Tibial artery (tissue), 4 donors: ENCODE results near the gene TPI1.
A peak's percentile ranks its signal among the peaks of the same experiment; 100 is the strongest.
"Not testable (repeated sequence)": the region's sequence is repeated elsewhere in the genome, so short reads cannot be mapped to it uniquely, and the experiment has no call there.

ENCODE experiments used
- DNase-seq, 2 donors: peaks; one replicate each; pipeline ENCODE4 v3.0.0-alpha.2; 2019
- H3K27ac ChIP-seq, 2 donors: fragments of 200-600 bp; sonication (generic) in 1 of 2; 1 replicate in 1 of 2; 2 replicates in 1 of 2; pipeline ENCODE4 v1.5.1; 2018 to 2019; ENCODE audit warnings: mild to moderate bottlenecking in 1 of 2
- H3K27me3 ChIP-seq, 2 donors: fragments of 200-600 bp; sonication (generic) in 1 of 2; one replicate each; pipeline versions ENCODE4 v1.5.1 to v1.6.0; 2016 to 2019
- H3K36me3 ChIP-seq, 3 donors: fragments of 200-600 bp; sonication (generic) in 2 of 3; one replicate each; pipeline ENCODE4 v1.5.1; 2016 to 2019; ENCODE audit warnings: mild to moderate bottlenecking in 2 of 3
- H3K4me1 ChIP-seq, 4 donors: fragments of 200-600 bp; sonication (generic) in 2 of 4; 1 replicate in 3 of 4; 2 replicates in 1 of 4; pipeline ENCODE4 v1.5.1; 2016 to 2019
- H3K4me3 ChIP-seq, 2 donors: fragments of 200-600 bp; sonication (generic) in 1 of 2; 1 replicate in 1 of 2; 2 replicates in 1 of 2; pipeline ENCODE4 v1.5.1; 2018 to 2019; ENCODE audit warnings: mild to moderate bottlenecking in 2 of 2
- H3K9me3 ChIP-seq, 3 donors: fragments of 200-600 bp; sonication (generic) in 1 of 3; one replicate each; pipeline ENCODE4 v1.5.1; 2016 to 2019
- intact Hi-C: fragments of 100-400 bp; cut with DNase I; formaldehyde crosslinking; loops from one replicate; pipeline ENCODE4 v1.15.0; 2023; ENCODE audit warnings: low total_unique reads
- TF ChIP-seq, protein P1 (sequence below), 2 experiments: fragments of 200-600 bp in 1 of 2; fragments of 450-650 bp in 1 of 2; IDR thresholded peaks; one replicate each; pipeline ENCODE4 v1.5.1; 2017 to 2019; ENCODE audit warnings: antibody characterized with exemption in 2 of 2, mild to moderate bottlenecking in 1 of 2, moderate library complexity in 1 of 2

Gene TPI1

DNA sequence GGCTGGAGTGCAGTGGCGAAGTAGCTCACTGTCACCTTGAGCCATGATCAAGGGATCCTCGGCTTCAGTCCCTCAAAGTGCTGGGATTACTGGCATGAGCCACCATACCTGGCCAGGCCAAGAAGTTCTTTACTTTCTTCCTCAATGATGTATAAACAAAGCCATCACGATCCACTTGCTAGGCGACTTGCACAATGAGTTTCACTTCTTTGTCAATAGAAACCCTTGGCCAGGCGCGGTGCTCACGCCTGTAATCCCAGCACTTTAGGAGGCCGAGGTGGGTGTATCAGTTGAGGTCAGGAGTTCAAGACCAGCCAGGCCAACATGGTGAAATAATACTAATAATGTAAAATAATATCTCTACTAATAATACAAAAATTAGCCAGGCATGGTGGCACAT, 20.1 kb downstream of the TPI1 start:
- intact Hi-C loops = no loop called here
- H3K36me3 ChIP-seq = peaks cover 8 to 34% (median 21%) of the 10 kb centered on the region in 3 donors
- H3K9me3 ChIP-seq = no peaks in the 10 kb centered on the region
- TF ChIP-seq, protein P1, sequence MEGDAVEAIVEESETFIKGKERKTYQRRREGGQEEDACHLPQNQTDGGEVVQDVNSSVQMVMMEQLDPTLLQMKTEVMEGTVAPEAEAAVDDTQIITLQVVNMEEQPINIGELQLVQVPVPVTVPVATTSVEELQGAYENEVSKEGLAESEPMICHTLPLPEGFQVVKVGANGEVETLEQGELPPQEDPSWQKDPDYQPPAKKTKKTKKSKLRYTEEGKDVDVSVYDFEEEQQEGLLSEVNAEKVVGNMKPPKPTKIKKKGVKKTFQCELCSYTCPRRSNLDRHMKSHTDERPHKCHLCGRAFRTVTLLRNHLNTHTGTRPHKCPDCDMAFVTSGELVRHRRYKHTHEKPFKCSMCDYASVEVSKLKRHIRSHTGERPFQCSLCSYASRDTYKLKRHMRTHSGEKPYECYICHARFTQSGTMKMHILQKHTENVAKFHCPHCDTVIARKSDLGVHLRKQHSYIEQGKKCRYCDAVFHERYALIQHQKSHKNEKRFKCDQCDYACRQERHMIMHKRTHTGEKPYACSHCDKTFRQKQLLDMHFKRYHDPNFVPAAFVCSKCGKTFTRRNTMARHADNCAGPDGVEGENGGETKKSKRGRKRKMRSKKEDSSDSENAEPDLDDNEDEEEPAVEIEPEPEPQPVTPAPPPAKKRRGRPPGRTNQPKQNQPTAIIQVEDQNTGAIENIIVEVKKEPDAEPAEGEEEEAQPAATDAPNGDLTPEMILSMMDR (IDR thresholded peaks at IDR 0.05) = no peak
- peaks cover 0 to 15% (median 5%) of the 10 kb centered on the region in 4 donors for H3K4me1 ChIP-seq
- no peak overlapping the region for H3K27ac ChIP-seq
- DNase-seq = no peak
- H3K27me3 ChIP-seq = peaks cover 0 to 3% of the 10 kb centered on the region in 2 donors
- no peak overlapping the region for H3K4me3 ChIP-seq

DNA sequence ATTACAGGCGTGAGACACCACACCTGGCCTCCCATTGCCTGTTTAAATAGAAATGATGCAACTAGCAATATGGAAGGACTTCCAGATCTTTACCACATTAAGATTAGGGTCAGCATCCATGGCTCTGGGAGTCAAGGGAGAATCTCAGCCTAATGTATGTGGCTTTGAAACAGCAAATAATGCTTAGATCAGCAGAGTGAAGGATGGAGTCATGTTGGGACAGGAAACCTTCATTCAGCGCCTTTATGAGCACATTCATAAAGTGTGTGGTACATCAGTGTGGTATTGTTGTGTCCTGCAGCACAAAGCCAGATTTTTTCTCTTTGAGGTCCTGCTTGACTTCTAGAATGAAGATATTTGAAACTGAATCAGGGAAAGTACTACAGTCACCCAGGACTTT, 21.0 kb downstream of the TPI1 start:
- DNase-seq = no peak
- peaks cover 0 to 15% (median 5%) of the 10 kb centered on the region in 4 donors for H3K4me1 ChIP-seq
- H3K27ac ChIP-seq = no peak overlapping the region
- no peaks in the 10 kb centered on the region for H3K9me3 ChIP-seq
- H3K36me3 ChIP-seq = peaks cover 8 to 25% (median 14%) of the 10 kb centered on the region in 3 donors
- TF ChIP-seq, protein P1 (IDR thresholded peaks at IDR 0.05) = no peak
- intact Hi-C loops = no loop called here
- no peak overlapping the region for H3K4me3 ChIP-seq
- H3K27me3 ChIP-seq = peaks cover 0 to 3% of the 10 kb centered on the region in 2 donors

DNA sequence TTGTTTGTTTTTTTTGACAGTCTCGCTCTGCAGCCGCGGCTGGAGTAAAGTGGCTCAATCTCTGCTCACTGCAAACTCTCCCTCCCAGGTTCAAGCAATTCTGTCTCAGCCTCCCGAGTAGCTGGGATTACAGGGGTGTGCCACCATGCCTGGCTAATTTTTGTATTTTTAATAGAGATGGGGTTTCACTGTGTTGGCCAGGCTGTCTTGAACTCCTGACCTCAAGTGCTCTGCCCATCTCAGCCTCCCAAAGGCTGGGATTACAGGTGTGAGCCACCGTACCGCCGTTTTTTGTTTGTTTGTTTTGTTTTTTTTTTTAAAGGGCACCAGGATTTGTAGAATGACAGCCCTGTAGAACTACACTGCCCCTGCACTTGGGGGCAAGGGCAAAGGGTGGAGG, 21.5 kb downstream of the TPI1 start:
- peaks cover 6 to 20% (median 11%) of the 10 kb centered on the region in 3 donors for H3K36me3 ChIP-seq
- H3K9me3 ChIP-seq, H3K4me3 ChIP-seq, intact Hi-C loops, DNase-seq, H3K27ac ChIP-seq, H3K27me3 ChIP-seq: not testable (repeated sequence)
- peaks cover 0 to 15% (median 5%) of the 10 kb centered on the region in 4 donors for H3K4me1 ChIP-seq

DNA sequence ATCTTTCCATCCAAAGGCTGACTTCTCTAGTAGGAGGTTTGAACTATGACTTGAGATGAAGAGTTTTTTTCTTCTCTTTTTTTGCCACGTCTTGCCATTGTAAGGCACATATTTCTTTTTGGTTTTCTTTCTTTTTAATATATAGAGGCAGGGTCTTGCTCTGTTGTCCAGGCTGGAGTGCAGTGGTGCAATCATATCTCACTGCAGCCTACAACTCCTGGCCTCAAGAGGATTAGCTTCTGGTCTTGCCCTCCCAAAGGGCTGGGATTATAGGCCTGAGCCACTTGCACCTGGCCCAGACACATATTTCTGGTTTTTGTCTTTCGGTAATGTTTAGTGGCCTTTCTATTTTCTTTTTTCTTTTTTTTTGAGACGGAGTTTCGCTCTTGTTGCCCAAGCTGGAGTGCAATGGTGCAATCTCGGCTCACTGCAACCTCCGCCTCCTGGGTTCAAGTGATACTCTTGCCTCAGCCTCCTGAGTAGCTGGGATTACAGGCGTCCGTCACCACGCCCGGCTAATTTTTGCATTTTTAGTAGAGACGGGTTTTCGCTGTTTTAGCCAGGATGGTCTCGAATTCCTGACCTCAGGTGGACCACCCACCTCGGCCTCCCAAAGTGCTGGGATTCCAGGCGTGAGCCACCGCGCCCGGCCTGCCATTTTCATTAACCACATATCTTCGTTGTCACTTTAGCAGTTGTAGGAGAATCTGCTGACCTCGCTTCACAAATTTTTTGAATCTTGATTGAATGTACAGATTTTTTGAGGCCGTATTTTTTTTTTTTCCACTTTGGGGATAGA, 22.6 kb downstream of the TPI1 start:
- H3K4me3 ChIP-seq, DNase-seq, H3K27me3 ChIP-seq, intact Hi-C loops, H3K36me3 ChIP-seq, H3K9me3 ChIP-seq: not testable (repeated sequence)
- Histone ChIP-seq H3K27ac (peak overlapping the region; percentile 80 to 93), H3K4me1 (peaks cover 0 to 15% (median 5%) of the 10 kb centered on the region in 4 donors)

DNA sequence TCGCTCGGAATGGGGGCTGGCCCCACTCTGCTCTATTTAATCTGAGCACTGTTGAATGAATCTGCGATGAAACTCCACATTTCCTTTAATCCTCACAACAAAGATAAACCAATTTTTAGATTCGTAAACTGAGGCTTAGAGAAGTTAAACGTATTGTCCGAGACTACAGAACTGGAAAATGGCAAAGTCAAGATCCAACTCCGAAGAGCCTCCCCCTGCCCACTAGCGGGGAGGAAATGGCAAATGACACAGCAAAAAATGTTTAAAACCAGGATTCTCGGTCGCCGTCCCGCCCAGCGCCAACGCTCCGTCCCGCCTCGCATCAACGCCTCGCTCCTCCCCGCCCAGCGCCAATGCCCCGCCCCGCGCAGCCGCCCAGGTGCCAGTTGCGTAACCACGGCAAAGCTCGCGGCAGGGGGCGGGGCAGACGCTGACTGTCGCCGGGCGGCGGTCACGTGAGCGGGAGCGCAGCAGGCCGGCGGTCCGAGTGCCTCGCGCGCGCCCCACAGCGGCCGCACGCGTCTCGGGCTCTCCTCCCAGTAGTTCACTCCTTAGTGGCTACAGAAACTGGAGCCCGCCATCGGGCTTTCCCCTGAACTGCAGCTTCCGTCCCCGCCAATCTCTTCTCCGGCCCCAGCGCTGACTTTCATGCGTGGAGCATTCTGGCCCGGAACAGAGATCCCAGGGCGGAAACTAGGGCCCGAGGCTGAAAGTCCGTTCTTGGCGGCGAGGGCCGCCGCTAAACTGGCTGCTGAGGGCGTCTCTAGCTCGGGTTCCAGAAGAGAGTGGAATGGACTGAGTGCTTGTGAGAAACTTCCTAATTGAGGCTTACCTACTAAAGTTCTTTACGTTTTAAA, 23.7 kb downstream of the TPI1 start:
- peak overlapping the region; percentile 80 to 93 for H3K27ac ChIP-seq
- no peaks in the 10 kb centered on the region for H3K36me3 ChIP-seq
- peaks cover 0 to 3% of the 10 kb centered on the region in 2 donors for H3K27me3 ChIP-seq
- intact Hi-C loops = no loop called here
- peak overlapping the region; percentile 53 to 58 for H3K4me3 ChIP-seq
- TF ChIP-seq, protein P1 (IDR thresholded peaks at IDR 0.05) = peak; percentile 89 to 92
- peak; percentile 94 to 99 for DNase-seq
- peaks cover 0 to 15% (median 5%) of the 10 kb centered on the region in 4 donors for H3K4me1 ChIP-seq
- H3K9me3 ChIP-seq = no peaks in the 10 kb centered on the region

DNA sequence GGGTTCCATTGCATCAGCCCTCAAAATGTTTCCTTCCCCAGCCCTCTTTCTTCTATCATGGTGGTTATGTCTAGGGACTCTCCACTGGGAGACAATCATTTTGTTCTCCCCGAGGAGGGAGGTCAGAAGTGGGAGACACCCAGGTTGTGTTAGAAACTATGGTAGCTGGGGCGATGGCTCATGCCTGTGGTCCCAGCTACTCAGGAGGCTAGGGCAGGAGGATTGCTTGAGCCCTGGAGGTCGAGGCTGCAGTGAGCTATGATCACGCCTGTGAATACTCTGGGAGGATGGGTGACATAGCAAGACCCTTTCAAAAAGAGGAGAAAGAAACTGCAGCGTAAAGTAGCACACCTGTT, 24.3 kb downstream of the TPI1 start:
- no peaks in the 10 kb centered on the region for H3K9me3 ChIP-seq
- TF ChIP-seq, protein P1 (IDR thresholded peaks at IDR 0.05) = no peak
- peaks cover 0 to 3% of the 10 kb centered on the region in 2 donors for H3K27me3 ChIP-seq
- intact Hi-C loops = no loop called here
- peak overlapping the region; percentile 80 to 93 for H3K27ac ChIP-seq
- H3K36me3 ChIP-seq = no peaks in the 10 kb centered on the region
- DNase-seq = no peak
- H3K4me1 ChIP-seq = peaks cover 0 to 15% (median 5%) of the 10 kb centered on the region in 4 donors
- H3K4me3 ChIP-seq = peak overlapping the region; percentile 53 to 58

DNA sequence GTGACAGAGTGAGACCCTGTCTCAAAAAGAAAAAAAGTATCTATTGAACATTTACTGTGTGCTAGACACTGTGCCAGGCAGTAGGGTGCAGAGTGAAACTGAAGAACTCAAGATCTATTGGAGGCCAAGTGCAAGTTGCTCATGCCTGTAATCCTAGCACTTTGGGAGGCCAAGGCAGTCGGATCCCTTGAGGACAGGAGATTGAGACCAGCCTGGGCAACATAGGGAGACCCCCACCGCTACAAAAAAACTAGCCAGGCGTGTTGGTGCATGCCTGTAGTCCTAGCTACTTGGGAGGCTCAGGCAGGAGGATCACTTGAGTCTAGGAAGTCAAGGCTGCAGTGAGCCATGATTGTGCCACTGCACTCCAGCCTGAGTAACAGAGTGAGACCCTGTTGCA, 25.4 kb downstream of the TPI1 start:
- intact Hi-C loops, DNase-seq, H3K9me3 ChIP-seq, H3K36me3 ChIP-seq, H3K4me3 ChIP-seq, H3K27me3 ChIP-seq, H3K27ac ChIP-seq: not testable (repeated sequence)
- peaks cover 0 to 15% (median 5%) of the 10 kb centered on the region in 4 donors for H3K4me1 ChIP-seq
